H1 (cell line): ENCODE results near the gene PCNX1. TPM values are rescaled to one million over a fixed set of nuclear protein-coding genes. Genes with fewer than 3 reads are reported as not detected.

Experiments
- CTCF ChIA-PET: fragments of 300-600 bp; sonication (Branson Sonifier 250); formaldehyde crosslinking; loops from one replicate; lab custom pipeline; 2021; ENCODE audit not compliant: partially characterized antibody; lab: Charles Lee
- POLR2A ChIA-PET: fragments of 300-600 bp; sonication (Branson Sonifier 250); formaldehyde crosslinking; loops from one replicate; lab custom pipeline; 2021; ENCODE audit warnings: inconsistent platforms; ENCODE audit not compliant: partially characterized antibody; lab: Charles Lee
- DNase-seq, 2 experiments: peaks; one replicate each; pipeline versions ENCODE4 v3.0.0 to v3.0.0-alpha.2; 2010 to 2022; ENCODE audit warnings: low spot score in 2 of 2, low read depth in 1 of 2, mixed read lengths in 1 of 2
- FAIRE-seq: peaks from 2 replicates; lab custom pipeline; 2011; peaks lifted over from hg19 to GRCh38; lab: Jason Lieb, UNC
- H2AFZ ChIP-seq: 2 replicates; pipeline ENCODE4 v1.8.1; 2012; ENCODE audit warnings: low read length, inconsistent platforms
- H2AK5ac ChIP-seq: 2 replicates; pipeline ENCODE4 v1.6.1; 2013; ENCODE audit warnings: low read depth, low read length
- H2BK120ac ChIP-seq: replicated peaks from 2 replicates; pipeline ENCODE3; 2013; ENCODE audit warnings: low read depth, low read length, inconsistent platforms
- H2BK12ac ChIP-seq: 2 replicates; pipeline ENCODE4 v1.6.1; 2013; ENCODE audit warnings: low read depth, low read length
- H2BK15ac ChIP-seq: 2 replicates; pipeline ENCODE4 v1.6.1; 2013; ENCODE audit warnings: low read length
- H2BK20ac ChIP-seq: 2 replicates; pipeline ENCODE4 v1.6.1; 2013; ENCODE audit warnings: low read length
- H2BK5ac ChIP-seq: 2 replicates; pipeline ENCODE4 v1.6.1; 2013; ENCODE audit warnings: low read depth, low read length
- H3K14ac ChIP-seq: 2 replicates; pipeline ENCODE4 v1.6.1; 2013; ENCODE audit warnings: inconsistent platforms; ENCODE audit not compliant: insufficient read length
- H3K18ac ChIP-seq: 2 replicates; pipeline ENCODE4 v1.6.1; 2013; ENCODE audit warnings: low read length; ENCODE audit errors: extremely low read depth
- H3K23ac ChIP-seq: 2 replicates; pipeline ENCODE4 v1.6.1; 2013; ENCODE audit warnings: inconsistent platforms; ENCODE audit not compliant: insufficient read length
- H3K23me2 ChIP-seq: 2 replicates; pipeline ENCODE4 v1.6.1; 2013; ENCODE audit warnings: low read depth, low read length
- H3K27ac ChIP-seq: 2 replicates; pipeline ENCODE4 v1.6.1; 2011; ENCODE audit warnings: low read depth, low read length, inconsistent platforms
- H3K27me3 ChIP-seq, 4 experiments: replicated peaks in 1 of 4; 1 replicate in 1 of 4; 2 replicates in 3 of 4; pipeline versions ENCODE4 v1.6.1 to v1.8.1; 2011 to 2013; ENCODE audit warnings: low read length in 3 of 4, mild to moderate bottlenecking in 3 of 4, inconsistent platforms in 2 of 4, mixed read lengths in 2 of 4, moderate library complexity in 1 of 4; ENCODE audit not compliant: control insufficient read depth in 3 of 4, insufficient read depth in 3 of 4; ENCODE audit errors: extremely low read depth in 1 of 4
- H3K36me3 ChIP-seq, 4 experiments: 2 replicates each; pipeline versions ENCODE4 v1.6.1 to v1.8.1; 2011 to 2013; ENCODE audit warnings: mild to moderate bottlenecking in 4 of 4, low read length in 3 of 4, moderate library complexity in 2 of 4, control low read depth in 1 of 4, inconsistent platforms in 1 of 4; ENCODE audit not compliant: insufficient read depth in 4 of 4, control insufficient read depth in 2 of 4
- H3K4ac ChIP-seq: replicated peaks from 2 replicates; pipeline ENCODE3; 2013; ENCODE audit warnings: low read length, low read depth, mixed read lengths, inconsistent platforms; ENCODE audit not compliant: insufficient read length
- H3K4me1 ChIP-seq, 4 experiments: replicated peaks in 1 of 4; 1 replicate in 1 of 4; 2 replicates in 3 of 4; pipeline versions ENCODE4 v1.6.1 to v1.8.1; 2011 to 2013; ENCODE audit warnings: low read length in 3 of 4, inconsistent platforms in 2 of 4, mixed read lengths in 1 of 4; ENCODE audit not compliant: insufficient read depth in 4 of 4, control insufficient read depth in 3 of 4
- H3K4me2 ChIP-seq, 2 experiments: 2 replicates each; pipeline versions ENCODE4 v1.6.1 to v1.8.1; 2011 to 2013; ENCODE audit warnings: low read depth in 2 of 2, low read length in 2 of 2, control low read depth in 1 of 2, inconsistent platforms in 1 of 2, mild to moderate bottlenecking in 1 of 2; ENCODE audit not compliant: insufficient read depth in 1 of 2
- H3K4me3 ChIP-seq, 4 experiments: fragments of 200-600, 300-600 bp in 1 of 4; sonication (generic), shearing (Covaris generic), sonication (Bioruptor Twin) in 1 of 4; 2 replicates each; pipeline versions ENCODE4 v1.5.1 to v1.8.1; 2011 to 2016; ENCODE audit warnings: low read length in 4 of 4, low read depth in 3 of 4, control low read depth in 2 of 4, inconsistent platforms in 2 of 4, mild to moderate bottlenecking in 2 of 4, mixed read lengths in 1 of 4, moderate library complexity in 1 of 4; ENCODE audit not compliant: insufficient read depth in 2 of 4; ENCODE audit errors: extremely low read depth in 1 of 4
- H3K56ac ChIP-seq: replicated peaks from 2 replicates; pipeline ENCODE3; 2013; ENCODE audit warnings: low read depth, mild to moderate bottlenecking, mixed read lengths, low read length, inconsistent platforms; ENCODE audit not compliant: insufficient read length
- H3K79me1 ChIP-seq: 2 replicates; pipeline ENCODE4 v1.6.1; 2013; ENCODE audit warnings: low read depth, low read length, control low read depth
- H3K79me2 ChIP-seq, 2 experiments: 2 replicates each; pipeline versions ENCODE4 v1.6.1 to v1.8.1; 2012 to 2013; ENCODE audit warnings: low read length in 2 of 2, mild to moderate bottlenecking in 2 of 2, inconsistent platforms in 1 of 2; ENCODE audit not compliant: insufficient read depth in 2 of 2, control insufficient read depth in 1 of 2
- H3K9ac ChIP-seq, 4 experiments: replicated peaks in 1 of 4; 1 replicate in 1 of 4; 2 replicates in 3 of 4; pipeline versions ENCODE4 v1.6.1 to v1.8.1; 2011 to 2013; ENCODE audit warnings: low read depth in 3 of 4, low read length in 3 of 4, control low read depth in 2 of 4, mild to moderate bottlenecking in 2 of 4, moderate library complexity in 2 of 4, inconsistent platforms in 1 of 4; ENCODE audit errors: extremely low read depth in 1 of 4
- H3K9me3 ChIP-seq, 2 experiments: 2 replicates each; pipeline versions ENCODE4 v1.6.1 to v1.8.1; 2012 to 2013; ENCODE audit warnings: mild to moderate bottlenecking in 2 of 2, moderate library complexity in 2 of 2, control low read depth in 1 of 2, inconsistent platforms in 1 of 2, low read depth in 1 of 2, low read length in 1 of 2, mixed read lengths in 1 of 2; ENCODE audit not compliant: insufficient read depth in 2 of 2
- H4K20me1 ChIP-seq, 2 experiments: replicated peaks in 1 of 2; 2 replicates each; pipeline versions ENCODE3 to v1.8.1; 2011 to 2013; ENCODE audit warnings: inconsistent platforms in 2 of 2, low read length in 2 of 2, mild to moderate bottlenecking in 1 of 2; ENCODE audit not compliant: insufficient read depth in 2 of 2, control insufficient read depth in 1 of 2
- H4K5ac ChIP-seq: 2 replicates; pipeline ENCODE4 v1.6.1; 2013; ENCODE audit warnings: low read length, low read depth, mixed read lengths, inconsistent platforms; ENCODE audit not compliant: insufficient read length
- H4K8ac ChIP-seq: 2 replicates; pipeline ENCODE4 v1.8.0; 2013; ENCODE audit warnings: mild to moderate bottlenecking, moderate library complexity, low read length, inconsistent platforms; ENCODE audit not compliant: insufficient read depth; ENCODE audit errors: extremely low read depth
- H4K91ac ChIP-seq: replicated peaks from 2 replicates; pipeline ENCODE3; 2013; ENCODE audit warnings: low read length, mixed read lengths, inconsistent platforms; ENCODE audit not compliant: insufficient read length
- EP300 ChIP-seq, 2 experiments: IDR thresholded peaks; 1 replicate in 1 of 2; 2 replicates in 1 of 2; pipeline ENCODE4 v1.6.1; 2011 to 2012; ENCODE audit warnings: low read depth in 2 of 2, low read length in 2 of 2, mild to moderate bottlenecking in 2 of 2, borderline replicate concordance in 1 of 2, inconsistent platforms in 1 of 2, moderate library complexity in 1 of 2
- SP1 ChIP-seq: IDR thresholded peaks from 2 replicates; pipeline ENCODE4 v1.6.1; 2011; ENCODE audit warnings: low read depth, low read length
- TCF12 ChIP-seq: IDR thresholded peaks from 2 replicates; pipeline ENCODE4 v1.6.1; 2011; ENCODE audit warnings: low read depth, mild to moderate bottlenecking, low read length
- WGBS, 2 experiments: shearing (Covaris generic) in 1 of 2; methylation state at CpG; one replicate each; pipeline versions ENCODE4 v1.1.6 to v1.1.7; 2013 to 2015; ENCODE audit warnings: low lambda C conversion rate in 2 of 2, mixed read lengths in 2 of 2, inconsistent platforms in 1 of 2, low coverage in 1 of 2, missing lambda C conversion rate in 1 of 2; ENCODE audit not compliant: insufficient replicate concordance in 2 of 2, insufficient coverage in 1 of 2, insufficient read length in 1 of 2; ENCODE audit errors: extremely low coverage in 1 of 2, missing lambda C conversion rate in 1 of 2; 5-methylcytosine and 5-hydroxymethylcytosine counted together
- polyA plus RNA-seq, 7 experiments: library from polyadenylated mRNA; depleted of rRNA in 3 of 7; stranded (reverse) in 5 of 7; unstranded in 2 of 7; fragments of >200 nt in 5 of 7; fragments of 200-250 nt in 2 of 7; gene quantifications; 1 replicate in 5 of 7; 2 replicates in 1 of 7; 4 replicates in 1 of 7; pipeline versions ENCODE4 v1.2.1 to v1.2.3, GENCODE V29; 2011 to 2013; ENCODE audit warnings: missing spikeins in 2 of 7, mixed read lengths in 2 of 7
- total RNA-seq: library from RNA; stranded (reverse); fragmentation: NEBNext Ultra II Directional; extraction: Animal tissue kit (Norgen Biotek cat#: 25700); gene quantifications from 2 replicates; pipeline ENCODE4 v1.2.1, GENCODE V29; 2021

PCNX1 gene
- total and polyA plus RNA-seq, 2 of the 8 experiments (the other 6 are each of a cell fraction or from before 2014, with no cell fraction given), result 37.7 to 53.2 TPM

DNA sequence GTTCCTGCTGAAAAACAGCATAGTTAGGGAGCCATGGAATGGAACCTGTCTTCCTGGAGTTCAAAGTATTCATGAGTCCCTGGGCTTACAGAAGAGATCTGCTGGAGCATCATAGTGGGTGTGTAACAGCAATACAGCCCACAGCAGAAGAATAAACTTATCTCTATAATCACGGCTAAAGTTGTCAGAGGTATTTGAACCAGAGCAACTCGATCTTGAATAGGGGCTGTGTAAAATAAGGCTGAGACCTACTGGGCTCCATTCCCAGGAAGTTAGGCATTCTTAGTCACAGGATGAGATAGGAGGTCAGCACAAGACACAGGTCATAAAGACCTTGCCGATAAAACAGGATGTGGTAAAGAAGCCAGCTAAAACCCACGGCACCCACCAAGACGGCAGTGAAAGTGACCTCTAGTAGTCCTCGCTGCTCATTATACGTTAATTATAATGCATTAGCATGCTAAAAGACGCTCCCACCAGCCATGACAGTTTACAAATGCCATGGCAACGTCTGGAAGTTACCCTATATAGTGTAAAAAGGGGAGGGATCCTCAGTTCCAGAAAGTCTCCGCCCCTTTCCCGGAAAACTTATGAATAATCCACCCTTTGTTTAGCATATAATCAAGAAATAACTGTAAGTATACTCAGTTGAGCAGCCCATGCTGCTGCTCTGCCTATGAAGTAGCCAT, 223.4 kb downstream of the PCNX1 start:
- H3K14ac ChIP-seq, result no peak overlapping the region
- no peaks in the 10 kb centered on the region for H3K23me2 ChIP-seq
- H3K4me2 ChIP-seq, result no peak overlapping the region
- H3K23ac ChIP-seq, result no peak overlapping the region
- H2BK15ac ChIP-seq, result no peak overlapping the region
- no peak overlapping the region for H4K91ac ChIP-seq
- no peak overlapping the region for H3K56ac ChIP-seq
- H2BK120ac ChIP-seq, result no peak overlapping the region
- H3K27me3 ChIP-seq, result no peaks in the 10 kb centered on the region
- H2BK20ac ChIP-seq, result no peak overlapping the region
- no peaks in the 10 kb centered on the region for H4K20me1 ChIP-seq
- 0 out of 2 replicates have a peak overlapping the region, but pooled peaks have one; percentile 18 for H2BK5ac ChIP-seq
- H3K27ac ChIP-seq, result no peak overlapping the region
- peak in 1 of 2 experiments; percentile 29 for DNase-seq
- ChIA-PET CTCF (interaction anchor here (0.9 kb wide), 2 partner anchors 8 to 10 kb away, joined by 3 read pairs; no protein-coding TSS in a partner anchor), POLR2A (no interaction called here)
- H3K4me3 ChIP-seq, result no peak overlapping the region
- H3K36me3 ChIP-seq, result no peaks in the 10 kb centered on the region
- no peaks in the 10 kb centered on the region for H3K79me1 ChIP-seq
- no peak overlapping the region for H2AK5ac ChIP-seq
- no peaks in the 10 kb centered on the region for H3K9me3 ChIP-seq
- no peaks in the 10 kb centered on the region for H3K79me2 ChIP-seq
- no peak overlapping the region for H2AFZ ChIP-seq
- no peak overlapping the region for H3K9ac ChIP-seq
- no peak for FAIRE-seq
- no peak overlapping the region for H4K8ac ChIP-seq
- 86% methylated on average over 11 of the region's 11 CpGs; no CpG with 5 or more reads in 1 of the 2 experiments for WGBS, 2 experiments
- no peak overlapping the region for H3K18ac ChIP-seq
- H2BK12ac ChIP-seq, result 0 out of 2 replicates have a peak overlapping the region, but pooled peaks have one; percentile 33
- H3K4me1 ChIP-seq, result peaks cover 0 to 2% (median 0%) of the 10 kb centered on the region in 4 experiments; a peak in 1 of 7 replicates
- H4K5ac ChIP-seq, result no peak overlapping the region
- H3K4ac ChIP-seq, result no peak overlapping the region
- TF ChIP-seq EP300 (IDR thresholded peaks at IDR 0.05; ENCODE audit: borderline replicate concordance in 1 of 2, low read depth in 2 of 2, low read length in 2 of 2) (no peak), TCF12 (no peak), SP1 (no peak)
